ENCODE results near the gene VPS18.
A peak's percentile ranks its signal among the peaks of the same experiment; 100 is the strongest.

Gene VPS18

GRCh38 chr15:40893733-40894680 lies at the start of gene VPS18:
TSS of gene VPS18 (plus strand) at chr15:40894450. CDS start at chr15:40894769, 319 bp downstream.
- Mint-ChIP-seq H3K4me1 (peaks cover 20% of the 10 kb centered on the region), H3K4me3 (peak within 1 kb of the TSS; percentile 95), H3K27ac (peak within 1 kb of the TSS; percentile 98), H3K36me3 (ENCODE audit: low read depth) (peaks cover 31% of the 10 kb centered on the region), H3K27me3 (ENCODE audit: low read depth, poor library complexity) (peaks cover 23% of the 10 kb centered on the region), H3K9me3 (no peaks in the 10 kb centered on the region)
- TF ChIP-seq, protein P1, sequence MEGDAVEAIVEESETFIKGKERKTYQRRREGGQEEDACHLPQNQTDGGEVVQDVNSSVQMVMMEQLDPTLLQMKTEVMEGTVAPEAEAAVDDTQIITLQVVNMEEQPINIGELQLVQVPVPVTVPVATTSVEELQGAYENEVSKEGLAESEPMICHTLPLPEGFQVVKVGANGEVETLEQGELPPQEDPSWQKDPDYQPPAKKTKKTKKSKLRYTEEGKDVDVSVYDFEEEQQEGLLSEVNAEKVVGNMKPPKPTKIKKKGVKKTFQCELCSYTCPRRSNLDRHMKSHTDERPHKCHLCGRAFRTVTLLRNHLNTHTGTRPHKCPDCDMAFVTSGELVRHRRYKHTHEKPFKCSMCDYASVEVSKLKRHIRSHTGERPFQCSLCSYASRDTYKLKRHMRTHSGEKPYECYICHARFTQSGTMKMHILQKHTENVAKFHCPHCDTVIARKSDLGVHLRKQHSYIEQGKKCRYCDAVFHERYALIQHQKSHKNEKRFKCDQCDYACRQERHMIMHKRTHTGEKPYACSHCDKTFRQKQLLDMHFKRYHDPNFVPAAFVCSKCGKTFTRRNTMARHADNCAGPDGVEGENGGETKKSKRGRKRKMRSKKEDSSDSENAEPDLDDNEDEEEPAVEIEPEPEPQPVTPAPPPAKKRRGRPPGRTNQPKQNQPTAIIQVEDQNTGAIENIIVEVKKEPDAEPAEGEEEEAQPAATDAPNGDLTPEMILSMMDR (IDR thresholded peaks at IDR 0.05): peak; percentile 91
- peak; percentile 100 for DNase-seq

DNA sequence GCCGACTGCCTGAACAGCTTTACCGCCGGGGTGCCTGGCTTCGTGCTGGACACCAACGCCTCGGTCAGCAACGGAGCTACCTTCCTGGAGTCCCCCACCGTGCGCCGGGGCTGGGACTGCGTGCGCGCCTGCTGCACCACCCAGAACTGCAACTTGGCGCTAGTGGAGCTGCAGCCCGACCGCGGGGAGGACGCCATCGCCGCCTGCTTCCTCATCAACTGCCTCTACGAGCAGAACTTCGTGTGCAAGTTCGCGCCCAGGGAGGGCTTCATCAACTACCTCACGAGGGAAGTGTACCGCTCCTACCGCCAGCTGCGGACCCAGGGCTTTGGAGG lies 49.6 kb upstream of the VPS18 start:
- peak overlapping the region; percentile 83 for H3K27ac Mint-ChIP-seq
- TF ChIP-seq, protein P1 (IDR thresholded peaks at IDR 0.05): no peak
- peaks cover 67% of the 10 kb centered on the region for H3K27me3 Mint-ChIP-seq (ENCODE audit: low read depth, poor library complexity)
- peaks cover 46% of the 10 kb centered on the region for H3K4me1 Mint-ChIP-seq
- DNase-seq: no peak
- H3K36me3 Mint-ChIP-seq (ENCODE audit: low read depth): no peaks in the 10 kb centered on the region
- peak overlapping the region; percentile 86 for H3K4me3 Mint-ChIP-seq
- H3K9me3 Mint-ChIP-seq: no peaks in the 10 kb centered on the region

- H3K4me3 Mint-ChIP-seq: peak overlapping the region; percentile 86
- TF ChIP-seq, protein P1 (IDR thresholded peaks at IDR 0.05): no peak
- peaks cover 64% of the 10 kb centered on the region for H3K27me3 Mint-ChIP-seq (ENCODE audit: low read depth, poor library complexity)
- H3K4me1 Mint-ChIP-seq: peaks cover 46% of the 10 kb centered on the region
- peak overlapping the region; percentile 83 for H3K27ac Mint-ChIP-seq
- H3K36me3 Mint-ChIP-seq (ENCODE audit: low read depth): no peaks in the 10 kb centered on the region
- DNase-seq: no peak
- no peaks in the 10 kb centered on the region for H3K9me3 Mint-ChIP-seq
Measured at GRCh38 chr15:40845036-40845435, 49.2 kb upstream of the VPS18 start.

GRCh38 chr15:40845511-40846284 lies 48.6 kb upstream of the VPS18 start:
- peaks cover 59% of the 10 kb centered on the region for H3K27me3 Mint-ChIP-seq (ENCODE audit: low read depth, poor library complexity)
- no peak for DNase-seq
- no peaks in the 10 kb centered on the region for H3K36me3 Mint-ChIP-seq (ENCODE audit: low read depth)
- H3K4me1 Mint-ChIP-seq: peaks cover 50% of the 10 kb centered on the region
- TF ChIP-seq, protein P1 (IDR thresholded peaks at IDR 0.05): no peak
- peak overlapping the region; percentile 42 for H3K4me3 Mint-ChIP-seq
- H3K27ac Mint-ChIP-seq: no peak overlapping the region
- no peaks in the 10 kb centered on the region for H3K9me3 Mint-ChIP-seq

- no peaks in the 10 kb centered on the region for H3K36me3 Mint-ChIP-seq (ENCODE audit: low read depth)
- H3K4me1 Mint-ChIP-seq: peaks cover 59% of the 10 kb centered on the region
- no peaks in the 10 kb centered on the region for H3K9me3 Mint-ChIP-seq
- peaks cover 48% of the 10 kb centered on the region for H3K27me3 Mint-ChIP-seq (ENCODE audit: low read depth, poor library complexity)
- TF ChIP-seq, protein P1 (IDR thresholded peaks at IDR 0.05): no peak
- no peak for DNase-seq
- H3K4me3 Mint-ChIP-seq: peak overlapping the region; percentile 43
- no peak overlapping the region for H3K27ac Mint-ChIP-seq
Measured at GRCh38 chr15:40846841-40847222, 47.4 kb upstream of the VPS18 start.
